Measurements from ENCODE around the gene HRH3. TPM values are rescaled to one million over a fixed set of nuclear protein-coding genes. Genes with fewer than 3 reads are reported as not detected.

HRH3 gene
- polyA plus RNA-seq, 3 donors: not detected

DNA sequence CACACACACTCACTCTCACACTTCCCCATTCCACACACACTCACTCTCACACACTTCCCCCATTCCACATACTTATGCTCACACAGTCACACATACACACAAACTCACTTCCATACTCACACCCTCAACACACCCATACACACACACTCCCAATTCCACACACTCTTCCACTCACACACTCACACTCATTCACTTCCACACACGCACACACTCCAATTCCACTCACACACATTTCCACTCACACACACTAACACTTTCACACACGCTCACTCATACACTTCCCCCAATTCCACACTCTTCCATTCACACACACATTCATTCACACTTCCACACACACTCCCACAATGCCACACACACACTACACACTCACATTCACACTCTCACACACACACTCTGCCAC is 10.2 kb upstream of the HRH3 start:
- intact Hi-C loops (cut with micrococcal nuclease): loop anchor here in 1 of 2 donors (10.0 kb wide), 2 partner anchors 165 to 175 kb away; partner anchors contain the start of genes CABLES2 and TAF4
- peak in 1 of 3 donors; percentile 22 for DNase-seq
- Histone ChIP-seq H3K27me3 (ENCODE audit: control insufficient read depth in 2 of 2, insufficient read depth in 2 of 2, low read length in 2 of 2) (no peaks in the 10 kb centered on the region), H3K4me1 (ENCODE audit: control insufficient read depth in 1 of 2, insufficient read depth in 2 of 2, low read length in 2 of 2) (no peaks in the 10 kb centered on the region), H3K36me3 (replicated peaks in 1 of 2; ENCODE audit: control insufficient read depth in 1 of 2, insufficient read depth in 2 of 2, low read length in 2 of 2) (no peaks in the 10 kb centered on the region), H3K79me2 (ENCODE audit: insufficient read depth, low read length) (no peaks in the 10 kb centered on the region), H3K4me2 (replicated peaks; ENCODE audit: extremely low read depth, low read length, poor library complexity, severe bottlenecking) (no peak overlapping the region), H3K27ac (ENCODE audit: low read depth in 1 of 2, low read length in 2 of 2) (no peak overlapping the region), H3K9me3 (replicated peaks in 1 of 2; ENCODE audit: control insufficient read depth in 1 of 2, insufficient read depth in 1 of 2, low read length in 2 of 2) (peaks cover 0 to 18% of the 10 kb centered on the region in 2 donors), H3K4me3 (replicated peaks in 1 of 3; ENCODE audit: low read depth in 2 of 3, low read length in 3 of 3) (no peak overlapping the region), H2AFZ (ENCODE audit: insufficient read depth, low read depth, low read length, poor library complexity, severe bottlenecking) (no peak overlapping the region), H3K9ac (ENCODE audit: insufficient read depth, low read length, poor library complexity, severe bottlenecking) (no peak overlapping the region), H4K20me1 (ENCODE audit: insufficient read depth, low read length) (no peaks in the 10 kb centered on the region)
- Mint-ChIP-seq H3K4me1 (no peaks in the 10 kb centered on the region), H3K27ac (no peak overlapping the region), H3K27me3 (ENCODE audit: low read depth in 3 of 3) (peaks cover 3 to 17% (median 14%) of the 10 kb centered on the region in 3 donors), H3K4me3 (no peak overlapping the region), H3K9me3 (peaks cover 3 to 7% (median 5%) of the 10 kb centered on the region in 7 donors), H3K36me3 (no peaks in the 10 kb centered on the region)
- TF ChIP-seq, protein P1, sequence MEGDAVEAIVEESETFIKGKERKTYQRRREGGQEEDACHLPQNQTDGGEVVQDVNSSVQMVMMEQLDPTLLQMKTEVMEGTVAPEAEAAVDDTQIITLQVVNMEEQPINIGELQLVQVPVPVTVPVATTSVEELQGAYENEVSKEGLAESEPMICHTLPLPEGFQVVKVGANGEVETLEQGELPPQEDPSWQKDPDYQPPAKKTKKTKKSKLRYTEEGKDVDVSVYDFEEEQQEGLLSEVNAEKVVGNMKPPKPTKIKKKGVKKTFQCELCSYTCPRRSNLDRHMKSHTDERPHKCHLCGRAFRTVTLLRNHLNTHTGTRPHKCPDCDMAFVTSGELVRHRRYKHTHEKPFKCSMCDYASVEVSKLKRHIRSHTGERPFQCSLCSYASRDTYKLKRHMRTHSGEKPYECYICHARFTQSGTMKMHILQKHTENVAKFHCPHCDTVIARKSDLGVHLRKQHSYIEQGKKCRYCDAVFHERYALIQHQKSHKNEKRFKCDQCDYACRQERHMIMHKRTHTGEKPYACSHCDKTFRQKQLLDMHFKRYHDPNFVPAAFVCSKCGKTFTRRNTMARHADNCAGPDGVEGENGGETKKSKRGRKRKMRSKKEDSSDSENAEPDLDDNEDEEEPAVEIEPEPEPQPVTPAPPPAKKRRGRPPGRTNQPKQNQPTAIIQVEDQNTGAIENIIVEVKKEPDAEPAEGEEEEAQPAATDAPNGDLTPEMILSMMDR (IDR thresholded peaks at IDR 0.05): no peak
- WGBS (ENCODE audit: insufficient coverage): 97% methylated on average over 2 of the region's 2 CpGs

DNA sequence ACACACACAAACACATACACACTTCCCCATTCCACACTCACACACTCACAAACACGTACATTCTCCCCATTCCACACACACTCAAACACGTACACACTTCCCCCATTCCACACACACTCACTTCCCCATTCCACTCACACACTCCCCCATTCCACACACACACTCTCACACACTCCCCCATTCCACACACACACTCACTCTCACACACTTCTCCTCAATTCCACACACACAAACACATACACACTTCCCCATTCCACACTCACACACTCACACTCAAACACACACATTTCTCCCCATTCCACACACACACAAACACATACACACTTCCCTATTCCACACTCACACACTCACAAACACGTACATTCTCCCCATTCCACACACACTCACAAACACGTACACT is 9.6 kb upstream of the HRH3 start:
- Mint-ChIP-seq H3K4me1 (no peaks in the 10 kb centered on the region), H3K4me3 (no peak overlapping the region), H3K27ac (no peak overlapping the region), H3K36me3 (no peaks in the 10 kb centered on the region), H3K9me3 (peaks cover 3 to 7% (median 5%) of the 10 kb centered on the region in 7 donors), H3K27me3 (ENCODE audit: low read depth in 3 of 3) (peaks cover 3 to 20% (median 18%) of the 10 kb centered on the region in 3 donors)
- Histone ChIP-seq H3K4me2 (replicated peaks; ENCODE audit: extremely low read depth, low read length, poor library complexity, severe bottlenecking) (no peak overlapping the region), H3K4me3 (replicated peaks in 1 of 3; ENCODE audit: low read depth in 2 of 3, low read length in 3 of 3) (no peak overlapping the region), H3K4me1 (ENCODE audit: control insufficient read depth in 1 of 2, insufficient read depth in 2 of 2, low read length in 2 of 2) (no peaks in the 10 kb centered on the region), H3K9me3 (replicated peaks in 1 of 2; ENCODE audit: control insufficient read depth in 1 of 2, insufficient read depth in 1 of 2, low read length in 2 of 2) (peaks cover 0 to 18% of the 10 kb centered on the region in 2 donors), H3K36me3 (replicated peaks in 1 of 2; ENCODE audit: control insufficient read depth in 1 of 2, insufficient read depth in 2 of 2, low read length in 2 of 2) (no peaks in the 10 kb centered on the region), H4K20me1 (ENCODE audit: insufficient read depth, low read length) (no peaks in the 10 kb centered on the region), H3K79me2 (ENCODE audit: insufficient read depth, low read length) (no peaks in the 10 kb centered on the region), H3K27me3 (ENCODE audit: control insufficient read depth in 2 of 2, insufficient read depth in 2 of 2, low read length in 2 of 2) (no peaks in the 10 kb centered on the region), H2AFZ (ENCODE audit: insufficient read depth, low read depth, low read length, poor library complexity, severe bottlenecking) (no peak overlapping the region), H3K9ac (ENCODE audit: insufficient read depth, low read length, poor library complexity, severe bottlenecking) (no peak overlapping the region), H3K27ac (ENCODE audit: low read depth in 1 of 2, low read length in 2 of 2) (no peak overlapping the region)
- intact Hi-C loops (cut with micrococcal nuclease): loop anchor here in 1 of 2 donors (10.0 kb wide), 2 partner anchors 165 to 175 kb away; partner anchors contain the start of genes CABLES2 and TAF4
- 23% methylated on average over 4 of the region's 4 CpGs for WGBS (ENCODE audit: insufficient coverage)
- TF ChIP-seq, protein P1 (IDR thresholded peaks at IDR 0.05): no peak
- DNase-seq: no peak

Data from CD14-positive monocyte (primary cell).